UCSD-AML1 (cell line): Measurements from ENCODE around the gene SLC6A13.
"Not testable (repeated sequence)": the region's sequence is repeated elsewhere in the genome, so short reads cannot be mapped to it uniquely, and the experiment has no call there.

Source experiments
- DNase-seq: peaks from one replicate; lab custom pipeline; 2025; ENCODE audit not compliant: unreplicated experiment; lab: John Stamatoyannopoulos, UW

The SLC6A13 gene

GRCh38 chr12:202081-202731 lies 60.4 kb downstream of the SLC6A13 start:
- no peak for DNase-seq

DNA sequence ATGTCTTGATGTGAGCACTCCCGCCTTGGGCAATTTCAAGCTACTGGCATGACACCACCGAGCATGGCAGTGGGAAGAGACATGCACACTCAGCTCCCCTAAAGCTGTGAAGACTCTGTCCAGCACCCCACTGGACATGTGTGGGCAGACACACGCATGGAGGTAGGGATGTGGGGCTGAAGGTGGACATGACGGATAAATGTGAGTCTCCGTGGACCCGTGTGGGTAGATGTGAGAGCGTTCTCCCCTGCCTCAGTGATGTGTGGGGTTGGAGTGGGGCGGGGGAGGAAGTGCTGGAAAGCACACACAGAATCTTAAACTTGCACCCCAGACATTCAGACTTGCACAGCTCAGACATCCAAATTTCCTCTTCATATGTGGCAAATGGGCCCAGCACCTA lies 61.3 kb downstream of the SLC6A13 start:
- DNase-seq, result no peak

GRCh38 chr12:198705-199104 lies 63.9 kb downstream of the SLC6A13 start:
- no peak for DNase-seq

GRCh38 chr12:197911-198695 lies 64.5 kb downstream of the SLC6A13 start:
- DNase-seq, result no peak

DNA sequence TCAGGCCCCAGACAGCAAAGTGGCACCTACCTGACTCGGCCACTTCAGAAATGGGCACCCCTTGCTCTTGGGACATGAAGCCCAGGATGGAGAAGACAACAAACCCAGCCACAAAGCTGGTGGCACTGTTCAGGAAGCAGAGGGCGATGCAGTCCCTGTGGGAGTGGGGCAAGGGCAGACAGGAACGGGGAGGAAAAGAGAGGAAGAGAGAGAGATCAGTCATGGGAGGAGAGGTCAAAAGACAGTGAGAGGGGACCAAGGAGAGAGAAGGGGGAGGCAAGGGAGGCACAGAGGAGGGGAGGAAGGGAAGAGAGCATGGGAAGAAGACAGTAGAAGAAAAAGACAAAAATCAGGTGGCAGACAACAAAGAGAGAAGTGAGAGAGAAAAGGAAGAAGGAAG lies 65.3 kb downstream of the SLC6A13 start:
- no peak for DNase-seq

DNA sequence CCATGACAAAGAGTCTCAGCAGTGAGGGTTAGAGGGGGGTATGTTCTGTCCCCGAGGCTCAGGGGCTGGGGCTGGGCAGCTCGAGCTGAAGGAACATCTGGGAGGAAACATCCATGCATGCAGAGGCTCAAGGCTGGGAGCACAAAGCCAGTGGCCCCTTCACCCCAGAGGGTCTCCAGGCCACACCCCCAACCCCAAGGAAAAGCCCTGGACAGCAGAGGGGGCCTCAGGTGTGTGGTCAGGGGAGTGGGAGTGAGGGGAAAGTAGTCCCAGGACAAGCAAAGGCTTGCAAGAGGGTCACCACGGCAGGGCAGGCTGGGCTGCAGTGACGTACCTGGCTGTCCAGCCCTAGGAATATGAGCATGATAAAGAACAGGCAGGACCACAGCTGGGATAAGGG lies 66.2 kb downstream of the SLC6A13 start:
- DNase-seq, result no peak

DNA sequence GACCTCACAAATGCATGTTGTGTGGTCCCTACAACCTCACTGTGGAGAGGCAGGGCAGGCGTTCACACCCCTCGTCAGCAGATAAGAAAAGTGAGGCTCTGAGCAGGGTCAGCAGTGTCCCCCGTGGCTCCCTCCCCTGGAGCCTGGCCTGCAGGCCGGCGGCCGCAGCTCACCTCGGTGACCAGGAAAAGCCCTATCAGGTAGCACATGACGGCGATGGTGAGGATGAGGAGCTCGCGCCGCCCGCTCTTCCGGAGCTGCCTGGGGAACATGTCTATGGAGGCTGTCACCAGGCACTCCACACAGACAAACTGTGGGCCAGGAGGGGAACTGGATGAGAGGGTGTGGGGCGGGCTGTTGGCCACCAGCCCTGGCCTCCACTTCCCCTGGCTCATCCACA lies 66.7 kb downstream of the SLC6A13 start:
- DNase-seq, result no peak

GRCh38 chr12:195156-195555 lies 67.5 kb downstream of the SLC6A13 start:
- DNase-seq, result no peak

- DNase-seq, result no peak
Observed at GRCh38 chr12:194276-194675, 68.4 kb downstream of the SLC6A13 start.

DNA sequence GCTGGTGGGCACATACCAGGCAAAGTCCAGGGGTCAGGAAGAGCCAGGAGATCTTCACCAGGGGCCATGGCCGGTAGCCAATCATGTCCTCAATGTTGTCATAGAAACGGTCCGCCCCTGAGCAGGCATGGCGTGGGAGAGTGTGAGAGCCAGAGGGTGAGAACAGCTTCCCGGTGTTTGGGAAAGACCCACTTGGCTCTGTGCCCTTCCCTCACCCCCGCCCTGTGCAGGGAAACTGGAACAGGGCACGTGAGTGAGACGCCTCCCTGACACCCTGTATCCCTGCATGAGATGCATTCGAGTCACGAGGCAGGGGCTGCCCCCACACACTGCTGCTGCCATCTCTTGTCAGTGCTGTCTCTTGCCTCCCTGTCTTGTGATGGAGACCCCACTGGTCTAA lies 69.4 kb downstream of the SLC6A13 start:
- DNase-seq, result no peak

DNA sequence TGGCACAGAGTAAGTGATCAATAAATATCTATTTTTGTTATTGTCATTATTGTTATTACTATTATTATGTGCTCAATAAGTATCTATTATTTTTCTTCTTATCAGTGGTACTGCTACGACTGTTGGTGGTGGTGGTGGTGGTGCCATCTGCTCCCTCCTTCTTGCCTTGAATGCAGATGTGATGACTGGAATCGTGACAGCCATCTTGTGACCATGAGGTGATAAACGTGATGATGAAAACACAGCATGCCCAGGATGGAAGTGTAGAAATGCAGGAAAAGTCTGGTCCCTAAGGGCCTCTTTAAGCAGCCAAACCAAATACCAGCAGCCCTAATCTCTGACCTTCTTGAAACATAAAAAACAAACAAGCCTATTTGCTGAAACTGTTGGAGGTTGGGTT lies 71.1 kb downstream of the SLC6A13 start:
- DNase-seq, result no peak

DNA sequence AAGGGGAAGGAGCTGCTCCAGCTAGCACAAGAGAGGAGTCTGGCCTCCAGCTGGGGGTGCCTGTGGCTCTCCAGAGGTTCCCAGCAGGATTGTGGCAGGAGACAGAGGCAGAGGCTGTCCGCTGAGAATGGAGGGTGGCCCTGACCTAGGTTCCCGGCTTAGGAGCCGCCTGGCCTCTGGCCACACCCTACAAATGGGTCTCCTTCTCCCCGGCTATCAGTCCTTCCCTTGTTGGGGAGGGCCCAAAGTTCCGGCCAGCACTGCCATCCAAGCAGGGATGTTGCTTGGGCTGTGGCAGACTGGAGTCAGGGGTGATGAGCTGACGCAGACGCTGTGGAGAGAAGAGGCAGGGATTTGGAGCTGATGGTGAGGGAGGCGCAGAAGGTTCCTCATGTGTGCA lies 71.8 kb downstream of the SLC6A13 start:
- DNase-seq, result no peak

DNA sequence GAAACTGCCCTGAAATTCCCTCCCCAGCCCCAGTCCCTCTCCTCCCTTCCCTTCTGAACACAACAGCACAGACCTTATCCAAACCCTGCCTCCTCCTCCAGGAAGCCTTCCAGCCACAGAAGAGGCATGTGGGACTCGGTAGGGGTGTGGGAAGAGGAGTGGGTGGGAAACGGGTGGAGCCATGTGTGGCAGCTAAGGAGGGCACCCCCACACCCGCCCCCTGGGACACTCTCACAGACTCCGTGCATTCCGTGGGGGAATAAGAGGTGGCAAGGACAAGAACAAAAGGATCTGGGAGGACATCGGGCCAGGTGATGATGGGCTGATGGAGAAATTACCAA lies 73.0 kb downstream of the SLC6A13 start:
- no peak for DNase-seq

DNA sequence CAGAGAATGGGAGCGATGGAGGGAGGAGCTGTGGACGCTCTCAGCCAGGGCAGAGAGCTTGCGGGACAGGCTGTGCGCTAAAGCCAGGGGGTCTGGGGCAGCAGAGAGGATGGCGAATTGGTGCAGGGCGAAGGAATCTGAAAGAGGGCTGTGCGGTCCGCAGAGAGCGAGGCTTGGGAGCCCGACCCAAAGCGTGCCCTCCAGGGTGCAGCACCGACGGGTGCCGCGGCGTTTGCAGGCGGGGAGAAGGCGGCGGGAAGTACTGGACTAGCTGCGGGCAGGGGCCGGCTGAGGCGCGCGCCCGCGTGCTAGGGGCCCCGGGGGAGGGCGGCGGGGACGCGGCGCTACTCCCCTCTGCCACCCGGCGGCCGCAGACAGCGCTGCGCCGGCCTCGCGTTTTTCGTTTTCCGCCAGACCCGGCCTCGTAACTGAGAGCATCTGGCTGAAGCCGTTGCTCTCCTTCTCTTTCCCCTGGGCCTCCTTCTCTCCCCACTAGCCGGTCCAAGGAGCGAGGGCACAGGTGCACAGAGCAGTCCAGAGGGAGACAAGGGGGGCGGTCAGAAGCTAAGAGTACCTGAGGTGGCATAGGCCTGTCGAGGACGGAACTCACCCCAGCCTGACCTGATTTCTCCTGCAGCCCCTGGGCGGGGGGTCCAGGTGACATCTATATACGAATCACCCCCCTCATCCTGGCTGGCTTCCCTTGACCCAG lies 73.6 kb downstream of the SLC6A13 start:
- peak; percentile 71 for DNase-seq

DNA sequence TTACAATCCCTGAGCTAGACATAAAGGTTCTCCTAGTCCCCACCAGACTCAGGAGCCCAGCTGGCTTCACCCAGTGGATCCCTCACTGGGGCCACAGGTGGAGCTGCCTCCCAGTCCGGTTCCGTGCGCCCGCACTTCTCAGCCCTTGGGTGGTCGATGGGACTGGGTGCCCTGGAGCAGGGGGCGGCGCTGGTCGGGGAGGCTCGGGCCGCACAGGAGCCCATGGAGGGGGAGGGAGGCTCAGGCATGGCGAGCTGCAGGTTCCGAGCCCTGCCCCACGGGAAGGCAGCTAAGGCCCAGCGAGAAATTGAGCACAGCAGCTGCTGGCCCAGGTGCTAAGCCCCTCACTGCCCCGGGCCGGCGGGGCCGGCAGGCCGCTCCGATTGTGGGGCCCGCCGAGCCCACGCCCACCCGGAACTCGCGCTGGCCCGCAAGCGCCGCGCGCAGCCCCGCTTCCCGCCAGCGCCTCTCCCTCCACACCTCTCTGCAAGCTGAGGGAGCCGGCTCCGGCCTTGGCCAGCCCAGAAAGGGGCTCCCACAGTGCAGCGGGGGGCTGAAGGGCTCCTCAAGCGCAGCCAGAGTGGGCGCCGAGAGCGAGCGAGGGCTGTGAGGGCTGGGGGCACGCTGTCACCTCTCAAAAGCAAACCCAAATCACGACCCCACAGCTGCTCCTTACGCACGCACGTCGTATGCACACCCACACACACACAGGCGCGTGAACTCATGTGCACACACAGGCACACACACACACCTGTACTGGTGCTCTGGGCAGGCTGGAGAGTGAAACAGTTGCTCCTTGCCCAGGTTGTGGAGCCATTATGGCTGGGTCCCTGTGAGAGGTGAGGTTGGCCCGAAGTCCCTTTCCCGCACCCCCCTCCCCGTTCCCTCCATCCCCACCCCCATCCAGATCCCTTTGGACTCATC lies 74.4 kb downstream of the SLC6A13 start:
- not testable (repeated sequence) for DNase-seq

- DNase-seq, result no peak
Observed at GRCh38 chr12:186006-186625, 76.5 kb downstream of the SLC6A13 start.

DNA sequence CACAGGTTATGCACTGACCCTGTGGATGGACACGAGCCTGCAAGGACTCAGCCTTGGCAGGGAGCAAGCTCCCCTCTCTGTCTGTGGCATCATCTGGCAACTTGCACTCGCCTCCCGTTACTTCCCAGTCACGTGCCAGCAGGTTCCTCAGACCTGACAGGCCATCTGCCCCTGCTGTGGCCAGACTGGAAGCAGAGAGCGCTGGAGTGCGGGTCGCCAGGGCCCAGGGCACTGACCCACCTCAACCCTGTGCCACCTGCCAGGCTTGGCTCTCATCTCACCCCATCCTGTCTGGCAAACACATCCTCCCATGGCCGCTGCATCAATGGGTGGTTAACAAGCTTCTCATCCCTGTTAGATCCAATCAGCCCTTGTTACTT lies 77.1 kb downstream of the SLC6A13 start:
- no peak for DNase-seq

DNA sequence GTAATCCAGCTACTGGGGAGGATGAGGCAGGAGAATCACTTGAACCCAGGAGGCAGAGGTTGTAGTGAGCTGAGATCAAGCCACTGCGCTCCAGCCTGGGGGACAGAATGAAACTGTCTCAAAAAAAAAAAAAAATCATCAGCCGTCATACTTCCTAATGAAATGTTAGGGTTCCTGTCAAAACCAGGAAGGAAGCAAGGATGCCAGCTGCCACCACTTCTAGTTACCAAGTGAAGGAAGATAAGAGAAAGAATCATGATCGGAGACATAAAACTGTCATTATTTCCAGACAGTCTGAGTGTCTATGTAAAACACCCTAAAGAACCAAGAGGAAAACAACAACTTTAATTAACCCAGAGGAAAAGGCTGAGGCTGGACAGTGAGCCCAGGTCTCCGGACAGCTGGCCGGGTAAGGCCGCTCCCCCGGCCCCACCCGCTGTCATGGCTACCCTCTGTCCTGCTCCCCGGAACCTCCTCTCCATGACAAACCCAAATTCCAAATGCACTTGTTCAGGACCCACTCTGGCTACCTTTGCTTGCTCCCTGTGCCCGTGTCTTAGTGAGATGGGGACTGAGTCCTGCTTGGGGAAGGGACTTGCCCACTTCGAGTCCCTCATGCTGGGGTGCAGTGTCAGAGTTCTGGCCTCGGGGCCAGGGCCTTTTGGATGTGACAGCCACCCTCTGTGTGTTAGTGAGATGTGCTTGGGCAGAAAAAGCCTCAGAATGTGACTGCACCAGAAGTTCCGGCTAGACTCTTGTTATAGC lies 77.6 kb downstream of the SLC6A13 start:
- DNase-seq, result peak; percentile 55

GRCh38 chr12:182381-182892 lies 80.2 kb downstream of the SLC6A13 start:
- DNase-seq, result peak; percentile 30

DNA sequence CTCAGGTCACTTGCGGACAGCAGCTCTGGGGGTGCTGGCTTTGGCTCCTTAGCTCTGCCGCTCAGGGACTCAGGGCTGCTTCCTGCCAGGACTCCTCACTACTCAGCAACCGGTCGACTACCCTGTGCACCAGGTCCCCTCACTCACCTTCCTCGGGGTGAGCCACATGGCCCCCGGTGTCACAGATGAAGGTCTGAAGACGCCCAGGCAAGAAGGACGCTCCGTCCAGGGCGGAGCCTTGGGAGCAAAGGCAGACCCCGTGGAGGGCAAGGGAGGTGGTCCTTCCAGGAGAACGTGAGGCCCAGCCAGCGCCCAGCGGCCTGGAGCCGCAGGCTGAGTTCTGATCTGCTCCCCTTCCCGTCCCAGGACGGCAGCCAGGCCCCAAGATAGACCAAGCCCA lies 80.7 kb downstream of the SLC6A13 start:
- DNase-seq, result no peak
